22Rv1 (cell line): Measurements from ENCODE around the gene SLC26A9.

Source experiments
- ZFX ChIP-seq: fragments of 450-650 bp; IDR thresholded peaks from 2 replicates; pipeline ENCODE4 v1.6.1; 2017; ENCODE audit warnings: antibody characterized with exemption, borderline replicate concordance
- TF ChIP-seq, protein P1 (sequence below): fragments of 450-650 bp; IDR thresholded peaks from 2 replicates; pipeline ENCODE4 v1.5.1; 2017; ENCODE audit warnings: mild to moderate bottlenecking

- TF ChIP-seq, protein P1, sequence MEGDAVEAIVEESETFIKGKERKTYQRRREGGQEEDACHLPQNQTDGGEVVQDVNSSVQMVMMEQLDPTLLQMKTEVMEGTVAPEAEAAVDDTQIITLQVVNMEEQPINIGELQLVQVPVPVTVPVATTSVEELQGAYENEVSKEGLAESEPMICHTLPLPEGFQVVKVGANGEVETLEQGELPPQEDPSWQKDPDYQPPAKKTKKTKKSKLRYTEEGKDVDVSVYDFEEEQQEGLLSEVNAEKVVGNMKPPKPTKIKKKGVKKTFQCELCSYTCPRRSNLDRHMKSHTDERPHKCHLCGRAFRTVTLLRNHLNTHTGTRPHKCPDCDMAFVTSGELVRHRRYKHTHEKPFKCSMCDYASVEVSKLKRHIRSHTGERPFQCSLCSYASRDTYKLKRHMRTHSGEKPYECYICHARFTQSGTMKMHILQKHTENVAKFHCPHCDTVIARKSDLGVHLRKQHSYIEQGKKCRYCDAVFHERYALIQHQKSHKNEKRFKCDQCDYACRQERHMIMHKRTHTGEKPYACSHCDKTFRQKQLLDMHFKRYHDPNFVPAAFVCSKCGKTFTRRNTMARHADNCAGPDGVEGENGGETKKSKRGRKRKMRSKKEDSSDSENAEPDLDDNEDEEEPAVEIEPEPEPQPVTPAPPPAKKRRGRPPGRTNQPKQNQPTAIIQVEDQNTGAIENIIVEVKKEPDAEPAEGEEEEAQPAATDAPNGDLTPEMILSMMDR, result no peak
- no peak for TF ChIP-seq ZFX
Measured at GRCh38 chr1:205920861-205921569, 22.2 kb downstream of the SLC26A9 start.
